Measurements from ENCODE around the gene KIF13A.

DNA sequence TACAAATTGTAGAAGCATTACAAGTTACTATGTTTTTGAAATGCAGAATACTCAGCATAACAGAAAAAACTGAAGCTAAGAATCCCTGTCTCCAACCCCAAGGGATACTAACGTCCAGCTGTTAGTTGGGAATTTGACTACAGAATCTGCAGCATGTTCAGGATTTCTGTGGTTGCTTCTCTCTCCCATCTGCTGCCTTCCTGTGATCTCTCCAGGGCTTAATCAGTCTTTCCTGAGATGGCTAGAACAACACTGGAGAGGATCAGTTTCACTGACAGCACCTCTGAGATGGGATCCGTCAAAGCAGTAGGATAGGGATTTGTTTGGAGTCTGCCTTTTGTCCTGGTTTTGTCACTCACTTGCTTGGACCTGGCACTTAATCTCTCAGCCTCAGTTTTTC is 207.4 kb downstream of the KIF13A start:
- TF ChIP-seq, protein P1, sequence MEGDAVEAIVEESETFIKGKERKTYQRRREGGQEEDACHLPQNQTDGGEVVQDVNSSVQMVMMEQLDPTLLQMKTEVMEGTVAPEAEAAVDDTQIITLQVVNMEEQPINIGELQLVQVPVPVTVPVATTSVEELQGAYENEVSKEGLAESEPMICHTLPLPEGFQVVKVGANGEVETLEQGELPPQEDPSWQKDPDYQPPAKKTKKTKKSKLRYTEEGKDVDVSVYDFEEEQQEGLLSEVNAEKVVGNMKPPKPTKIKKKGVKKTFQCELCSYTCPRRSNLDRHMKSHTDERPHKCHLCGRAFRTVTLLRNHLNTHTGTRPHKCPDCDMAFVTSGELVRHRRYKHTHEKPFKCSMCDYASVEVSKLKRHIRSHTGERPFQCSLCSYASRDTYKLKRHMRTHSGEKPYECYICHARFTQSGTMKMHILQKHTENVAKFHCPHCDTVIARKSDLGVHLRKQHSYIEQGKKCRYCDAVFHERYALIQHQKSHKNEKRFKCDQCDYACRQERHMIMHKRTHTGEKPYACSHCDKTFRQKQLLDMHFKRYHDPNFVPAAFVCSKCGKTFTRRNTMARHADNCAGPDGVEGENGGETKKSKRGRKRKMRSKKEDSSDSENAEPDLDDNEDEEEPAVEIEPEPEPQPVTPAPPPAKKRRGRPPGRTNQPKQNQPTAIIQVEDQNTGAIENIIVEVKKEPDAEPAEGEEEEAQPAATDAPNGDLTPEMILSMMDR (IDR thresholded peaks at IDR 0.05): no peak
- TF ChIP-seq POLR2A (IDR thresholded peaks at IDR 0.05): no peak
